Measurements from ENCODE around the gene BHLHE40.
"Not testable (repeated sequence)": the region's sequence is repeated elsewhere in the genome, so short reads cannot be mapped to it uniquely, and the experiment has no call there.

Gene BHLHE40

GRCh38 chr3:4963669-4964570 lies 15.3 kb upstream of the BHLHE40 start:
- DNase-seq = no peak

GRCh38 chr3:4966006-4966405 lies 13.2 kb upstream of the BHLHE40 start:
- DNase-seq = not testable (repeated sequence)

- DNase-seq = not testable (repeated sequence)
Observed at GRCh38 chr3:4967683-4968082, 11.6 kb upstream of the BHLHE40 start.

GRCh38 chr3:4971437-4971836 lies 7.8 kb upstream of the BHLHE40 start:
- DNase-seq = not testable (repeated sequence)

DNA sequence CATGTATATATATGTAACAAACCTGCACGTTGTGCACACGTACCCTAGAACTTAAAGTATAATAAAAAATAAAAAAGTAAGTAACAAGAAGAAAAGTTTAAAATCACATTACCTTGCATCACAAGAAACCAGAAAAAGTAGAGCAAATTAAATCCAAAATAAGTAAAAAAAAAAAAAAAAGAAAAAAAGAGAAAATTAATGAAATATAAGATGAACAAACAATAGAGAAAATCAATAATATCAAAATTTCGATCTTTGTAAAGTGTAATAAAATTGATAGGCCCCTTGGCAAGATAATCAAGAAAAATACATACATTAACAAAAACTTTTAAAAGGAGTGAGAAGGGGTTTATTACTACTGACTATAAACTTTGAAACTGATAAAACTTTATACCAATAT lies 7.4 kb upstream of the BHLHE40 start:
- DNase-seq = no peak

DNA sequence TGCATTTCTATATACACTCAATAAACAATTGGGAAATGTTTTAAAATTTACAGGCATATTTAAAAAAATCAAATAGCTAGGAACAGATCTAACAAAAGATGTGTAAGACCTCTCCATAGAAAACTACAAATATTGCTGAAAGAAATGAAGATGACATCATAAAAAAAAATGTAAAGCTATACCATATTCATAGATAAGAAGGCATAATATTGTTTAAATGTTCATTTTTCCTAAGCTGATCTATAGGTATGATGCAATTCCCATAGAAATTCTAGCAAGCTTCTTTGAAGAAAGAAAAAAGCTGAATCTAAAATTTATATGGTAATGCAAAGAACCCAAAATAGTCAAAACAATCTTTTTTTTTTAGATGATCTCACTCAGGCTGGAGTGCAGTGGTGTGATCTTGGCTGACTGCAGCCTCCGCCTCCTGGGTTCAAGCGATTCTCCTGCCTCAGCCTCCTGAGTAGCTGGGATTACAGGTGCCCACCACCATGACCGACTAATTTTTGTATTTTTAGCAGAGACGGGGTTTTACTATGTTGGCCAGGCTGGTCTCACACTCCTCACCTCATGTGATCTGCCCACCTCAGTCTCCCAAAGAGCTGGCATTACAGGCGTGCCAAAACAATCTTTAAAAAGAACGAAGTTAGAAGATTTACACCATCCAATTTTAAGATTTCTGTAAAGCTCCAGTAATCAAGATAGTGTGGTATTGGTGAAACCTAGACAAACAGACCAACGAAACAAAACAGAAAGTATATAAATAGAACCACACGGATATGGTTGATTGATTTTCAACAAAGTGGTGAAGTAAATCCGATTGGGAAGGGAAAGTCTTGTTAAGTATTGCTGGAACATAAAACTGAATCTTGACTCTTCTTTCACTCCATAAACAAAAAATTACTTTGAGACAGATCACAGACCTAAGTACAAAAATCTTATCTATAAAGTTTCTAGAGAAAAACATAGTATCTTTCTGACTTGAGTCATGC lies 6.3 kb upstream of the BHLHE40 start:
- DNase-seq = no peak

- DNase-seq = no peak
Observed at GRCh38 chr3:4974154-4974553, 5.1 kb upstream of the BHLHE40 start.

GRCh38 chr3:4976109-4976508 lies 3.1 kb upstream of the BHLHE40 start:
- DNase-seq = no peak

GRCh38 chr3:4977001-4977852 lies 2.0 kb upstream of the BHLHE40 start:
- DNase-seq = no peak

GRCh38 chr3:4977853-4978203 lies 1.4 kb upstream of the BHLHE40 start:
- no peak for DNase-seq

GRCh38 chr3:4978204-4978965 lies 852 bp upstream of the BHLHE40 start:
- no peak for DNase-seq

DNA sequence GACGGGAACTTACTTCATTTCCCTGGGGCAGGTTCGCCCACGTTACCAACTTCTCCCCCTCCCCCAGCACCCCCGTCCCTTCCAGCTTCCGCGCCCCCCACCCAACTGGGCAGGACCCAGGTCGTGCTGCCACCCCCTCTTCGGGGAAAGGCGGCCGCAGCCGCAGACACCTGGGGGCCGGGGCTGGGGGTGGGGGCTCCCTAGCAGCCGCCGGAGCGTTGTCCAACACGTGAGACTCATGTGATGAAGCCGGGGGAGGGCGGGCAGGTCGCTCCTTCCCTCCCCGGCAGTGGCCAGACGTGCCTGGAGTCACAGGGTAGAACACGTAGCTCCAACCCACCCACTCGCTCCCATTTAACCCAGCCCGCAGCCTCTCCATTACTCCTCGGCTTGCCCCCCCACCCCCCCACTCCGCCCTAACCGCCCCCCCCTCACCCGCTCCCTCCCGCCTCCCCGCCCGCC lies 240 bp upstream of the BHLHE40 start:
- no peak for DNase-seq

DNA sequence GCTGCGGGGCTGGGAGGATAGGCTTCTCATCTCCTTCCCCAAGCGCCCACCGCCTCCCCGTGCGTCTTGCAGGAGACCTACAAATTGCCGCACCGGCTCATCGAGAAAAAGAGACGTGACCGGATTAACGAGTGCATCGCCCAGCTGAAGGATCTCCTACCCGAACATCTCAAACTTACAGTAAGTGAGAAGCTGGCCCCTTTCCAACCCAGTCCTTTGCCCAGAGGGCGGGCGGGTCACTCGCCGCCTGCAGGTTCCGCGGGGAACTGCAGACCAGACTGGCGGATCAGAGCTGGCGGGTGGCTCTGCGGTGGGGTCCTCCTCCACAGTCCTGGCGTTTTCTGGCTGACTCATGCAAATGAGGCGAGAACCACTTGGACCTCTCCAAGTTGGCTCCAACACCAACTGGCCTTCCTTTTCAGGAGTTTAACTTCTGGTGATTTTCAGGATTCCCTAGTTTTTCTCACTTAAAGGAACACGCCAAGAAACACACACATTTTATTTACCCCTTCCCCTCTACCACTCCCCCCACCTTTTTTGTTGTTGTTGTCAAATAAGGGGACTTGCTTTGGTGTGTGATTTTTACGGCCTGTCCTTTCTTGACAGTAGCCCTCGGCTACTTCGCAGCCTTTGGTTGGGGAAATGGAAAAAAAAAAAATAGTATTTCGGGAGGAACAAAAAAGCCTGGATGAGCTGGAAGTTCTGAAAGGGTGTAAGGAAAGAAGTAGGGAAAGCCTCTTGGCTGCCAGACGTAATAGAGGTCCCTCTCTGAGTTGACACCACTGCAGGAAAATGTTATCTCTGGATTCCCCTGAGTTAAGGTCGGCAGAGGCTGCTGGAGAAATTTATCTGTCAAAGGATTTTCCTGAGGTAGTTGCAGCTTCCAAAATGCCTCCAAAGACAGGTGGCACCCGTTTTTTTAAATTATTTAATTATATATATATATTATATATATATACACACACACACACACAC lies 1.3 kb downstream of the BHLHE40 start:
- DNase-seq = no peak

- DNase-seq = no peak
Observed at GRCh38 chr3:4981294-4981664, 2.0 kb downstream of the BHLHE40 start.

GRCh38 chr3:4981665-4982494 lies 2.6 kb downstream of the BHLHE40 start:
- DNase-seq = no peak

- no peak for DNase-seq
Observed at GRCh38 chr3:4982773-4983738, 3.8 kb downstream of the BHLHE40 start.

DNA sequence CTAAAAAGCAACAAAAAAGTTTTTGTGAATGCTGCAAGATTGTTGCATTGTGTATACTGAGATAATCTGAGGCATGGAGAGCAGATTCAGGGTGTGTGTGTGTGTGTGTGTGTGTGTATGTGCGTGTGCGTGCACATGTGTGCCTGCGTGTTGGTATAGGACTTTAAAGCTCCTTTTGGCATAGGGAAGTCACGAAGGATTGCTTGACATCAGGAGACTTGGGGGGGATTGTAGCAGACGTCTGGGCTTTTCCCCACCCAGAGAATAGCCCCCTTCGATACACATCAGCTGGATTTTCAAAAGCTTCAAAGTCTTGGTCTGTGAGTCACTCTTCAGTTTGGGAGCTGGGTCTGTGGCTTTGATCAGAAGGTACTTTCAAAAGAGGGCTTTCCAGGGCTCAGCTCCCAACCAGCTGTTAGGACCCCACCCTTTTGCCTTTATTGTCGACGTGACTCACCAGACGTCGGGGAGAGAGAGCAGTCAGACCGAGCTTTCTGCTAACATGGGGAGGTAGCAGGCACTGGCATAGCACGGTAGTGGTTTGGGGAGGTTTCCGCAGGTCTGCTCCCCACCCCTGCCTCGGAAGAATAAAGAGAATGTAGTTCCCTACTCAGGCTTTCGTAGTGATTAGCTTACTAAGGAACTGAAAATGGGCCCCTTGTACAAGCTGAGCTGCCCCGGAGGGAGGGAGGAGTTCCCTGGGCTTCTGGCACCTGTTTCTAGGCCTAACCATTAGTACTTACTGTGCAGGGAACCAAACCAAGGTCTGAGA lies 4.7 kb downstream of the BHLHE40 start:
- no peak for DNase-seq

DNA sequence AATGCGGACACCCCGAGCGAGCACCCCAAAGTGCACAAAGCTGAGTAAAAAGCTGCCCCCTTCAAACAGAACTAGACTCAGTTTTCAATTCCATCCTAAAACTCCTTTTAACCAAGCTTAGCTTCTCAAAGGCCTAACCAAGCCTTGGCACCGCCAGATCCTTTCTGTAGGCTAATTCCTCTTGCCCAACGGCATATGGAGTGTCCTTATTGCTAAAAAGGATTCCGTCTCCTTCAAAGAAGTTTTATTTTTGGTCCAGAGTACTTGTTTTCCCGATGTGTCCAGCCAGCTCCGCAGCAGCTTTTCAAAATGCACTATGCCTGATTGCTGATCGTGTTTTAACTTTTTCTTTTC lies 5.3 kb downstream of the BHLHE40 start:
- no peak for DNase-seq

Measured in NCI-H2081 treated with DMSO at 0.1 percent for 48 hours (cell line).